GF-D8 (cell line): ENCODE results near the gene CPLX3.

Source experiments
- DNase-seq: peaks from one replicate; lab custom pipeline; 2025; lab: John Stamatoyannopoulos, UW

CPLX3 gene

DNA sequence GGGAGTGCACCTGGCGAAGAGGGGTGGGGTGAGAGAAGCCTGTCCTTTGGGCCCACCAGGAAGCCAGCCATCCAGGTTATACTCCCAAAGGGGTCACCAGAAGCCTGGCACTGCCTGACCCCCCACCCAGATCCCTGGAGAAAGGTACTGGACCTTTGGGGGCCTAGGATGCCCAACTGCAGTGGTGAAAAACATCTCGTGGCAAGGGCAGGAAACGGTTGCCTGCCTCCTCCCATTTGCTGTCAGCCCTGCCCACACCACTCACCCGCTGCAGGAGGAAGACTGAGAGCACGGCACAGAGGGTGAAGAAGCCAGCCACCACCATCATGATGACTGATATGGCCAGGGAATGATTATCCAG, 18.8 kb downstream of the CPLX3 start:
- DNase-seq: no peak

GRCh38 chr15:74845581-74845980, 19.2 kb downstream of the CPLX3 start:
- DNase-seq: no peak

- no peak for DNase-seq
Observed at GRCh38 chr15:74847432-74847831, 21.0 kb downstream of the CPLX3 start.

DNA sequence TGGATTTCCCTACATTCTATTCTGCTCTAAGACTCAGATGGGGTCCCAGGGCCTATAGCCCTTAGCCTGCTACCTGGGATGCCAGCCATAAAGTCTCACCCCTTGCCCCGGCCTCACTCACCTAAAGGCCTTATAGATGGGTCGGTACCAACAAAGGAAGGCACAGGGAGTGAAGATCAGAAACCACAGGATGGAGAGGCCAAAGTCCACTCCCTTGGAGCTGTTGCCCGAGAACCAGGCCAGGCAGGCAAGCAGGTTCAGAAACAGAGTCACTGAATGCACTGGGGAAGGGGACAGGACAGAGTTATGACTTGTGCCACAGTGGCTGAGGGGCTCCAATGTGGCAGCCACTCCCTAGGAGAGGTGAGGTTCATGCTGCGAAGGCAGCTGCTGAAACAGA, 24.0 kb downstream of the CPLX3 start:
- DNase-seq: no peak

DNA sequence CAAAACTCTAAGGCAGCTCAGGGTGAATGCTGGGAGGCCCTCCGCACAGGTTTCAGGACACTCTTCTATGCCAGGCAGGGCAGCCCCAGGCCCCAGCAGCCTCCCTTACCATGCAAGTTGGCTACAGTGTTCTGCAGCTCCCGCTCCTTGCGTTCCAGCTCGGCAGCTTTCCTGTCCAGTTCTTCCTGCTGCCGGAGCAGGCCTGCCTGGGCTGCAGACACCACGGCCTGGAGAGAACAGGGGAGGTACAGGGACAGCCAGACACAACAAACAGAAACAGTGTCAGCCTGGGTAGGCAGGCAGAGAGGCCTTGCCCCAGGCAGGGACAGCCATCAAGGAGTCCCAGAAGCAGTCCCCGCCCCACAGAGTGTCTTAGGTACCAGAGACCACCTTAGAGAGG, 25.5 kb downstream of the CPLX3 start:
- no peak for DNase-seq

GRCh38 chr15:74854453-74855022, 28.1 kb downstream of the CPLX3 start:
- no peak for DNase-seq

GRCh38 chr15:74855857-74856256, 29.4 kb downstream of the CPLX3 start:
- DNase-seq: no peak

DNA sequence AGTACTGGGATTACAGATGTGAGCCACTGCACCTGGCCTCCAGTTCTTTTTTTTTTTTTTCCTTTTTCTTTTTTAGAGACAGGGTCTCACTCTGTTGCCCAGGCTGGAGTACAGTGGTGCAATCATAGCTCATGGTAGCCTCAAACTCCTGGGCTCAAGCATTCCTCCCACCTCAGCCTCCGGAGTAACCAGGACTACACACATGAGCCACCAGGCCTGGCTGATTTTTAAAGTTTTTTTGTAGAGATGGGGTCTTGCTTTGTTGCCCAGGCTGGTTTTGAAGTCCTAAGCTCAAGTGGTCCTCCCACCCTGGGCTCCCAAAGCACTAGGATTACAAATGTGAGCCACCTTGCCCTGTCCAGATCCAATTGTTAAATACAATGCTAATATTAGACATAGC, 30.1 kb downstream of the CPLX3 start:
- DNase-seq: no peak

GRCh38 chr15:74857082-74857655, 30.7 kb downstream of the CPLX3 start:
- no peak for DNase-seq

- DNase-seq: no peak
Observed at GRCh38 chr15:74857671-74858368, 31.4 kb downstream of the CPLX3 start.

DNA sequence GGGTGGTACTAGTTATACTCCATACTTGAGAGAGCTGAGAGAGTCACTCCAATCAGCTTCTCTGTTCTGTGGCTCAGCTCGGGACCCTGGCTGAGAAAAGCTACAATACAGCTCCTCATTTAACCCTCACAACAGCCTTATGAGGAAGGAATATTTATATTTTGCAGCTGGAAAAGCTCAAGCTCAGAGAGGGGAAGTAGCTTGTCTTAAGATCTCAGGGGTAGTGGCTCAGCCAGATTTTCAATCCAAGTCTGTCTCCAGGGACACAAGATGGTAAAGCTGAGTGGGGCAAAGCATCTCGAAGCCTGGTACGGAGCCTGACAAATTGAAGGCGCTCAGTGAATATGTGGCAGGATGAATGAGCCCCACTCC, 31.9 kb downstream of the CPLX3 start:
- no peak for DNase-seq

GRCh38 chr15:74863239-74864056, 37.0 kb downstream of the CPLX3 start:
- no peak for DNase-seq

GRCh38 chr15:74864296-74864695, 37.9 kb downstream of the CPLX3 start:
- DNase-seq: no peak

DNA sequence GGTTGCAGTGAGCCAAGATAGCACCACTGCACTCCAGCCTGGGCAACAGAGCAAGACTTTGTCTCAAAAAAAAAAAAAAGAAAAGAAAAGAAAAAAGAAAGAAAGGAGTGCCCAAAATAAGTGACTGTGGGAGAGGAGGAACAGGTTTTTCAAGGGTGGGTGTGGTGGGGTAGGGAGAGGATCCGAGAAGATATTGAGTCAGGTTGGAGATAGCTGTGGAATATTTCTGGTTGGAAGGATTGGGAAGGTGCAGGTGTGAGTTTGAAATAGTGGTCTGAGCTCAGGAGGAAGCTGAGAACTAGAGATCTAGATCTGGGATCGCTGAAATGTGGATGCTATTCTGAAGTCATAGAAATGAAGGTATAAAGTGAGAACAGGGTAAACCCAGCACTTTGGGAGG, 38.9 kb downstream of the CPLX3 start:
- no peak for DNase-seq

DNA sequence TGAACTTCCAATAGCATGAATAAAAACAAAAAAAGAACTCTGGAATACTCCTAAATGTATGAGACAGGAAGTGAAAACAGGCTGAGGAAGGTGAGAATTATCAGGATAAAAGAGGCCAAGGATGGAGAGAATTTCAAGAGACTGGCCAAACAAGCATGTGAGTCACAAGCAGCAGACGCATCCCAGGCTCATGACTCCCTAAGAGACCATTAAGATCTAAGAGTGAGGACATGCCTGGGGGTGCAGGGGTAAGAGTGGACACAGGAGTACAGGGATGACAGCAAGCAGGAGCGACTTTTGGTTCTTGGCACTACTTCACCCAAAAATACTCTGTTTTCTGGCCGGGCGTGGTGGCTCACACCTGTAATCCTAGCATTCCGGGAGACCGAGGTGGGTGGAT, 39.7 kb downstream of the CPLX3 start:
- no peak for DNase-seq

GRCh38 chr15:74867466-74868038, 41.1 kb downstream of the CPLX3 start:
- DNase-seq: no peak

DNA sequence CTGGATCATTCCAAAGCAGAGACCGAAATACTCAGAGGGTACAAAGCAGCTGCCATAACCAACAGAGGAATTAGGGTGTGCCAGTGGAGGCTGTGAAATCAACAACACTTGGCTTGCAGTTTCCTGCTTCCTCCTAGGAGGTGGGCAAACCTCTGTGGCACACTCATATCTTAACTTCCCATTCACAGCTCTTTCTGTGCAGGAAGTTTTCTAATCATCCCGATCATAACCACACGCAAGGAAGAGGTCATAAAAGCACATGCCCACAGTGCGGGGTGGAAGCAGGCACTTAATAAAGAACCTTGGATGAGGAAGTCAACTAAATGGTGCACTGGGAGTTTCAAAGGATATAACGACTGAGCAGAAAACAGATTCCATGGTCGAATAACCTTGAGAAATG, 41.6 kb downstream of the CPLX3 start:
- DNase-seq: peak; percentile 97

GRCh38 chr15:74869372-74869725, 42.9 kb downstream of the CPLX3 start:
- no peak for DNase-seq

DNA sequence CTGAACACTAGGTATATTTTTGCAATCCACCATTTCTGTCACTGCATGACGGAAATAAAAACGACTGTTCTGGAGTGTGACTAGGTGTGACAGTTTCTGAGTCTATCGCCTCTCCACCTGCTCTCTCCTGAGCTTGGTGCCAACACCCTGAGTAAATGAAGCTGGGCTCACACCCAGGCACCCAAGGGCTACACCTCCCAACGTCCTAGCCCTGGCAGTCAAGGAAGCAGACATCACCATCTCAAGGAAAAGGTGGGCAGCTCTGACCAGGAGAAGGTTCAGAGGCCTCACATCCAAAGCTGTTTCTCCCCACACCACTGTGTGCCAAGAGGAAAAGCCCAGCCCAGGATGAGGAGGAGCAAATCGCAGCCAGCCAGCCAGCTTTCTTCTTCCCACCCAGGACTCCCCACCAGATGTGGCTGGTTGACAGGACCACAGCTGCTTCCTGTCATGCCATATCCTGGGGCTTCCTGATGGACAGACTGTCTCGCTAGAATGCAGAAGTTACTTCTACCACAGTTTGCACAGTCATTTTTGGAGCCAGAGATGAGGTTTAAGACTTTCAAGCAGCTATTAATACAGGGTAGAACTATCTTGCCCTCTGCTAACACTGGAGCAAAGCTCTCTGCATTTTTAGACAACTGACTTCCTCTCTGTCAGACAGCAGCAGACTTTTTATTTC, 43.4 kb downstream of the CPLX3 start:
- DNase-seq: peak; percentile 94

DNA sequence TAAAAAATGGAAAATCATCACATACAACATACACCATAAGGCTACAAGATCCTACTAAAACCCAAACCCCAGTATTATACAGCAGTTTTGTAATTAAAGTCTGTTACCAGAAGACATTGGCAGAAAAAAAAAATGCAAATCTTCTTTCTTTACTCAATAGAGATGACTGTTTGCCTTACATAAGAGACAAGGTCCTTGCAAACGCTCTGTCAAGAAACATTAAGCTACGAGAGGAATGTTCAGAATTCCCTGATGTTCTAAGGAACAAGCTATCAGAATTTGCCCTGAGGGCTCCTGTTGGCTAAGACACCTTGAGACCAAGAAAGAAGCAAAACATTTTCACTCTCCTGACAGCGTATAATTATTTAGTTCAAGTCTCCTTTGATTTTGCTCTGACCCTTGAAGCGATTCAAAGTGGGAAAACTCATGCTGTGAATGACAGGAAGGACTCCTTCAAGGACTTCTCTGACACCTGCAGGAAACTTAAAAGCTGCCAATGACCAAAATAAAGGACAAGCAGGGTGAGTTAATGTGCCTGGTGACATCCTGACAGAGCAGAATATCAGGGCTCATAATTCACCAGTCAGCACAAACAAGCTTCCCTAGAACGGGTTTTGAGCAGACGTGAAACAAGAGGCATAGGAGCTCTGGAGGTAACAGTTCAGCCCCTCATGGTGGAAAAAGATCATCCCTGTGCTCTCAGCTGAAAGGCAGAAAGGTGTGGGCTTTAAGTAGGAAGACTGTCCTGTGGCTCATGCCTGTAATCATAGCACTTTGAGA, 44.2 kb downstream of the CPLX3 start:
- DNase-seq: no peak

DNA sequence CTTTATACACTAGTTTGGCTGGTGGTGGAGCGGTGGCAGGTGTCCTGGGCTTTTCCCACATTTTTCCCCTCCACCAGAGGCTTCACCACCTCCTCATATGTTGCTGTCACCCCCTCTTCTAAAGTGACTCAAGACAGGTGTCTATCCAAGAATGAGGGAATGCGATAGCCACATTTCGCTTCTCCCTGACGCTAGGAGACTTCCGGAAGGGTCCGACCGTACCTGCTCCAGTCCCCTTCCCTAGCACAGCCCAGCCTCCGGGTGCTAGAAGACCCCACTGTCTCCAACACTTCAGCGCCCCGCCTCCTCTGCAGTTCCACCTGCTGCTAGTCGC, 46.2 kb downstream of the CPLX3 start:
- no peak for DNase-seq
